ENCODE results near the gene MAP1A. TPM values are rescaled to one million over a fixed set of nuclear protein-coding genes. Genes with fewer than 3 reads are reported as not detected.
"Not testable (repeated sequence)": the region's sequence is repeated elsewhere in the genome, so short reads cannot be mapped to it uniquely, and the experiment has no call there.

Gene MAP1A
- polyA plus RNA-seq, 1 donor: 28.3 TPM

DNA sequence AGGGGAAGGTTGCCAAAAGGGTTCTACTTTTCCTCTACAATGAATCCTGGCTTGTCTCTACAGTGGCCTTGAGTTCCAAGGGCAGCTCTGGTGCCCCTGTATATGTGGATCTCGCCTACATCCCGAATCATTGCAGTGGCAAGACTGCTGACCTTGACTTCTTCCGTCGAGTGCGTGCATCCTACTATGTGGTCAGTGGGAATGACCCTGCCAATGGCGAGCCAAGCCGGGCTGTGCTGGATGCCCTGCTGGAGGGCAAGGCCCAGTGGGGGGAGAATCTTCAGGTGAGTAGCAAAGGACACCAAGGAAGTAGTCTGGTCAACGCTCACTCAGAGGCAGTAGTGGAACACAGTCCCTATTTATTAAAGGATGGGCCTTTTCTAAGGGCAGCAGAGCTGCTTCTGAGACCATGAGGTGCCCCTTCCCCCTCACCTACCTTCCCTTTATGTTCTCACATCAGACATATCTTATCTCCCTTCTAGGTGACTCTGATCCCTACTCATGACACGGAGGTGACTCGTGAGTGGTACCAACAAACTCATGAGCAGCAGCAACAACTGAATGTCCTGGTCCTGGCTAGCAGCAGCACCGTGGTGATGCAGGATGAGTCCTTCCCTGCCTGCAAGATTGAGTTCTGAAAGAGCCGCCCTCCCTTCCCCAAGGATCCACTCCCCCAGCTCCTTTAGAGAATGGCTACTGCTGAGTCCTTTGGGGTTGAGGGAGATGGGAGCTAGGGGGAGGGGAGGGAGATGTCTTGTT is 12.4 kb downstream of the MAP1A start:
- DNase-seq (ENCODE audit: low read depth): no peak

DNA sequence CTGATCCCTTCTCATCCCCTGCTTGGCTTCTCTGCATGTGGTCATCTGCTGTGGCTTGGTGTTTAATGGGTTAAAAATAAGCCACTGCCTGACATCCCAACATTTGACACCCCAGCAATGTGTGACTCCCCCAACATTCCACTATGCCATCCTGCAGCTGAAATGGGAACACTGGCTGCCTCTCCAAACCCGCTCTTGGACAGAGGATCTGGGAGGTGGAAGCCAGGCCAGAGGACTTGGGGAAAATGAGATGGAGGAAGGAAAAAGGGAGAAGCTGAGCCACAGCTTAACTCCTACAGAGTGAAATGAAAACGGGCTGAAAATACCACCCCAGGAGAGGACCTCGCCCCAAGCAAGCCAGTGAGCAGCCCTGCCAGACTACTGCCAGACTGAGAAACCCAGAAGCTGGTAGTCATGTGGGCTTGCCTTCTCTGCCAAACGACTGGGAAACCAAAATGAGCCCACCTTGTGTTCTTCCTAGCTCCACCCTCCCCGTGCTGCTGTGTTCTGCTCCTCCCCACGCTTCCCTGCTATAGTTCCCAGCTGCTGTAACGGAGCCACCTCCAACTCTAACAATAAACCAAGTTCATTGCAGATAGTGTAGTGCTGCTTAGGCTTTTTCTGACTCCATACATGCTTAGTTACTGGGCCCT is 13.7 kb downstream of the MAP1A start:
- DNase-seq (ENCODE audit: low read depth): no peak

DNA sequence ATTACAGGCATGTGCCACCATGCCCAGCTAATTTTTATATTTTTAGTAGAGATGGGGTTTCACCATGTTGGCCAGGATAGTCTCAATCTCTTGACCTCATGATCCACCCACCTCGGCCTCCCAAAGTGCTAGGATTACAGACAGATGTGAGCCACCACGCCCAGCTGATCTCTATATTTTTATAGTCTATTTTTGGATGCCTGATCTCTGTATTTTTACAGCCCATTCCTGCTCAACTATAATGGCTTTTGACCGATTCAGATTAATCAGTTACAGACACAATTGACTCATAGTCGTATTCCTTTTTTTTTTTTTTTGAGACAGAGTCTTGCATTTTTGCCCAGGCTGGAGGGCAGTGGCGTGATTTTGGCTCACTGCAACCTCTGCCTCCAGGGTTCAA is 15.4 kb downstream of the MAP1A start:
- DNase-seq (ENCODE audit: low read depth): not testable (repeated sequence)

DNA sequence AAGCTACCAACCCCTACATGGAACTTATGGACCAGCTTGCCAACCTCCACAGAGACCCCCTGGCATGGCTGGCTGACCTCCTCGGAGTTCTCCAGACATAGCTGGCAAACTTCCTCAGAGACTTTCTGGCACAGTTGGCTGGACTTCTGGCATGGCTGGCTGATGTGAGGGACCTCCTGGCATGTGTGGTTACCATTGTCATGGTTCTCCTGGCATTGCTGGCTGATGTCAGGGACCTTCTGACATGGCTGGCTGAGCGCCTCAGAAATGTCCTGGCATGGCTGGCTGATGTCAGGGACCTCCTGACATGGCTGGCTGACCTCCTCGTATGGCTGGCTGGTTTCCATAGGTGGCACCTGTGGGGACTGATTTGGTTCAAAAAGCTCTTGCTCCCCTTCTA is 17.5 kb downstream of the MAP1A start:
- DNase-seq (ENCODE audit: low read depth): no peak

DNA sequence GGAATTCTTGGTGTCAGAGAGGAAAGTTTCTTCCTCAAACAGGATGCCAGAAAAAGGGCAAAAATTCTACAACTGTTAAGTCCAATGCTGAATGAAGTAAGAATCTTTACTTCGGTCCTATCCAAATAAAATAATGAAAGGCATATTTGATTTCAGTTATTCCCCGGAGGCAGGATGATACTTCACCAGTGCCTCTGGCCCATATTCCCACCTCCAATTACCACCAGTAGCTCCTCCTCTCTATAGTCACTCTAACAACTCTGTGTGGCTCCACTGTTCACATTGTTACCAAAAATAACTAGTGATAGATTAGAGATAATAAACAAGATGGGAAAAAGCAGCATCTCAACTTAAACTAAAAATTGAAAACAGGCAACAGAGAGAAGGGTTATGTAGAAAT is 20.7 kb downstream of the MAP1A start:
- DNase-seq (ENCODE audit: low read depth): no peak

DNA sequence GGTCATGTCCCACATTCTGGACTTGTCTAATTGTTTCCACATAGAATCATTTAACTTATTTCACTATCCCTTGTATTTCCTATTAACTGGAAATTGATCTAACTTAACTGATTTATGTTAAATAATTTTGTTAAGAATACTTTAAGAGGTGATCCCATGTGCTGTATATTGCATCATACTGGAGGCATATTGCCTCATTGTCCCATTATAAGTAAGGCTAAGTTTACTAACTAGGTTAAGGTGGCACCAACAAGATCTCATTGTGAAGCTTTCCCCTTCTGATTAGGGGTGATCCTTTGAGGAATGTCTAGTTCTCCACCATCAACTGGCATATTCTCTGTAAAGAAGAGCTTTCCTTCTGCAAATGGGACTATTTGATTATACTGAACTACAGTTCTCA is 24.4 kb downstream of the MAP1A start:
- DNase-seq (ENCODE audit: low read depth): no peak

DNA sequence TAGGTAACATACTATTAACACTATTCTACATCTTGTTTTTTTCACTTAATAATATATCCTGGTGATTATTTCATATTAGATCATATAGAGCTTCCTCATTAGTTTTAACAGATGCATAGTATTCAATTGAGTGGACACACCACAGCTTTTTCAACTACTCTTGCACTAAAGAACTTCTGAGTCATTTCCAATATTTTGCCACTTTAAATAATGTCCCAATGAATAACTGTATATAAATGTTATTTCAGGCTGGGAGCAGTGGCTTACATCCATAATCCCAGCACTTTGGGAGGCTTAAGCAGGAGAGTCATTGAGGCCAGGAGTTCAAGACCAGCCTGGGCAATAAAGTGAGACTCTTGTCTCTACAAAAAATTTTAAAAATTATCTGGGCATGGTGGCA is 26.9 kb downstream of the MAP1A start:
- no peak for DNase-seq (ENCODE audit: low read depth)

DNA sequence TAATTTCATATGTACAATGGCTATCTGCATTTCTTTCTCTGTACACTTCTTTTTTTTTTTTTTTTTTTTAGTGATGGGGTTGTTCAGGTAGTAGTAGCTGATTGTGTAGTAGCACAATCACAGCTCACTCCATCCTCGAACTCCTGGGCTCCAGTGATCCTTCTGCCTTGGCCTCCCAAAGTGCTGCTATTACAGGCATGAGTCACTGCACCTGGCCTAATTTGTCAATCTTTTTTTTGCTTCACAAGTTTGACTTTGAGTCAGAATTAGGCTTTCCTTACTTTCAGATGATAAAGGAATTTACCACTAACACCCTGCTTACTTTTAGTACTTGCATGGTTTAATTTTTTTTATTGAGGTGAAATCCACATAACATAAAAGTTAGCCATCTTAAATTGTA is 28.0 kb downstream of the MAP1A start:
- DNase-seq (ENCODE audit: low read depth): no peak

DNA sequence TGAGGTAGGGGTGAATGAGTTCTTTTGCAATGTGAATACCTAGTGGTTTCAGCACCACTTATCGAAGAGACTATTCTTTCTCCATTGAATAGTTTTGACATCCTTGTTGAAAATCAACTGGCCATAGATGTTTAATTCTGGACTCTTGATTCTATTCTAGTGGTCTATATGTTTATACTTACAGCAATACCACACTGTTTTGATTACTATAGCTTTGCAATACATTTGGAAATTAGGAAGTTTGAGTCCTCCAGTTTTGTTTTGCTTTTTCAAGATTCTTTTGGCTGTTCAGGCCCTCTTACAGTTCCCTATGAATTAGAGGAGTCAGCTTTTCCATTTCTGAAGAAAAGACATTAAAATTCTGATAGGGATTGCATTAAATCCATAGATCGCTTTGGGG is 30.1 kb downstream of the MAP1A start:
- no peak for DNase-seq (ENCODE audit: low read depth)

DNA sequence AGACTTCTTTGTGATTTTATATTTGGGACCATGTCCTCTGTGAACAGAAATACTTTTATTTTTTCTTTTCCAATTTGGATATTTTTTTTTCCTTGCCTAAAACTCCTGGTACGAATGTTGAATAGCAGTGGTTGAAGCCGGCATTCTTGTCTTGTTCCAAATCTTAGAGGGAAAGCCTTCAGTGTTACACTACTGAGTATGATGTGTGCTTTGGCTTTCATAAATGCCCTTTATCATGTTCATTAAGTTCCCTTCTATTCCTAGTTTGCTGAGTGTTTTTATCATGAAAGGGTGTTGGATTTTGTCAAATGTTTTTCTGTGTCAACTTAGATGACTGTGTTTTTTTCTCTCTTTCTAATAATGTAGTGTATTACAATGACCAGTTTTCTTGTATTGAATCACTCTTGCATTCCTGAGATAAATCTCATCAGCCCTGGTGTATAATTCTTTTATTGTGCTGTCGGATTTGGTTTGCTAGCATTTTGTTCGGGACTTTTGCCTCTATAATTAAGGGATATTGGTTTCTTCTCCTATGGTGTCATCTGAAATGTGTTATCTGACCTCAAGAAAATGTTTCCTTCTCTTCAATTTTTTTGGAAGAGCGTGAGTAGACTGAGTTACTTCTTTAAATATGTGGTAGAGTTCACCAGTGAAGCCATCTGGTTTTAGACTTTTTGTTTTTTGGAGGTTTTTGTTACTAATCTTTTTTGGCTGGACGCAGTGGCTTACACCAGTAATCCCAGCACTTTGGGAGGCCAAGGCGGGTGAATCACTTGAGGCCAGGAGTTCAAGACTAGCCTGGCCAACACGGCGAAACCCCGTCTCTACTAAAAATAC is 33.3 kb downstream of the MAP1A start:
- no peak for DNase-seq (ENCODE audit: low read depth)

DNA sequence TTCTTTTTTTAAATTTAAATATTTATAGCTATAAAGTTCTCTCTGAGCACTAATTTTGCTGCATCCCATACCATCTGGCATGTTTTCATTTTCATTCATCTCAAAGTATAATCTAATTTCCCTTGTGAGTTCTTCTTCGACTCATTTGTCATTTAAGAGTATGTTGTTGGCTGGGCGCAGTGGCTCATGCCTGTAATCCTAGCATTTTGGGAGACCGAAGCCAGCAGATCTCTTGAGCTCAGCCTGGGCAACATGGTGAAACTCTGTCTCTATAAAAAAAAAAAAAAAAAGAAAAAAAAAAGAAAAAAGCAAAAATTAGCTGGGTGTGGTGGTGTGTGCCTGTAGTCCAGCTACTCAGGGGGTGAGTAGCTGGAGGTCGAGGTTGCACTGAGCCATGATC is 34.8 kb downstream of the MAP1A start:
- DNase-seq (ENCODE audit: low read depth): no peak

DNA sequence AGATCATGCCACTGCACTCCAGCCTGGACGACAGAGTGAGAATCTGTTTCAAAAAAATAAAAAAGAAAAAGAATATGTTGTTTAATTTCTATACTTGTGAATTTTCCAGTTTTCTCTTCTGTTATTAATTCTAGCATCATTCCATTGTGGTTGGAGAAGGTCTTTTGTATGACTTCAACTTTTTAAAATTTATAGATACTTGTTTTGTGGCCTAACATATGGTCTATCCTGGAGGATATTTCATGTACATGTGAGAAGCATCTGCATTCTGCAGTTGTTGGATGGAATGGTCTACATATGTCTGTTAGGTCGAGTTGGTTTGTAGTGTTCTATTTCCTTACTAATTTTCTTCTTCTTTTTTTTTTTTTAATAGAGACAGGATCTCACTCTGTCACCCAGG is 35.6 kb downstream of the MAP1A start:
- DNase-seq (ENCODE audit: low read depth): no peak

DNA sequence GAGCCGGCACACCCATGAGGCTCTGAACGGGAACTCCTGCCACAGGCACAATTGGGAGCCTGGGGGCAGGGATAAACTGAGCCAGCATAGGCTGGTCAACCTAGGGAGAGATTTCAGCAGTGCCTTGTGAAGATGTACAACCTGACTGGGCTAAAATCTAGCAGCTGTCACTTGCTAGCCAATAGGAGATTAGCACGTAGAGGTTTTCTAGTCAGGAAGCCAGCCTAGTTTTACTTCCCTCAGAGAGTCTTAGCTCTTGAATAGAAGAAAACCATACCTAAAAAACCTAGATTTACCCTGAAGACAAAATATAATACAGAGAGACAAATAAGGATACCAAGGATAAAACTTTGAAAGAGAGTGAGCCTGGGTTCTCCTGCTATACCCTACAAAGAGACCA is 45.3 kb downstream of the MAP1A start:
- DNase-seq (ENCODE audit: low read depth): not testable (repeated sequence)

DNA sequence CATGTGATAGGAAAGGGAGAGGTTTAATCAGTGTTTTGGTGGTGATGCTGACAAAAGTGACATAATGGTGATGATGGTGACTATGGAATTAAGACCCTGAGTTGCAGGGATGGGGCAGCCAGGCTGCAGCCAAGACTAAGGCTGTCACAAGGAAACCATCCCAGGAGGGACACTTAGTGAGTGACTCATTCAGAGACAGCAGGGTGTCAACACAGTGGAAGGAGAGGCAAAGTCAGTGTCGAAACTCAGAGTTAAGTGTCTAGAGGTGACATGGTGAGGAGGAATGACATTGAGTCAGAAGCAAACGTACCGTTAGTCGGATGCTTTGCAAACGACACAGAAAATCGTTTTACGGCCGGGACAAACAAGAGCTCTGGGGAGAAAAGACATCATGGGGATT is 46.4 kb downstream of the MAP1A start:
- not testable (repeated sequence) for DNase-seq (ENCODE audit: low read depth)

DNA sequence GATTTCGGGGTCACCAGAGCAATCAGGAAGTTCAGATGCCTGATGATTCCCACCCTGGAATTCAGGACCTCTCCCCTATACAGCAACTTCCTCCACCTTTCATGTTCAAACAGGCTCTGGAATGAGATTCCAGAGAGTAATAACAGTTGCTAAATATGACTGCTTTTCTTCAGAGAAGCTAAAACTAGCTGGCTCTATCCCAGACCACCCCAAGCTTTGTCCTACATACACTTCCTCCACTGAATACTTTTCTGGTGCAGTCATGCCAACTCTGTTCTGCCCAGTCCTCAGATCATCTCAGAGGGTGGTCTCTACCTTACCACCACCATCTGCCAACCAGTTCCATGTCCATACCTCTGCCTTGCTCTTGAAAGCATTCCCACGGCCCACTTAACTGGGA is 49.2 kb downstream of the MAP1A start:
- DNase-seq (ENCODE audit: low read depth): not testable (repeated sequence)

DNA sequence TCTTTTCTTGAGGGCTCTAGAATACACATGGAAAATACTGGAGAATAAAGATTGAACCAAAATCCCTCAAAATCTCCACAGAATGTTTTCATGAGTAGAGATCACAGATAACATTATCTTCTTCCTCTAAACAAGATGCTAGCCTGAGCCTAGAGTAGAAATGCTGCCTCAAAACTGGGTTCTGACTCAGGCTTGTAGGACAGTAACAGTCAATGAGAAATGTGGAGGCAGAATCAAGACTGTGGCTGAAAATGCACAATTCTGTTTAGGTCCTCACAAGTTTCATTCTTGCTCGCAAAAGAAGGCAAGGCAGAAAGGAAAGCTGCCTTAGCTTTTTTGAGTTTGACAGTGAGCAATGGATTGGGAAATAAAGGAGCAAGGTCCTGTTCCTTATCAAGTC is 57.2 kb downstream of the MAP1A start:
- not testable (repeated sequence) for DNase-seq (ENCODE audit: low read depth)

Other genes with a start within 250 kb of the MAP1A start
- gene TGM7, start 215.4 kb upstream of the MAP1A start, polyA plus RNA-seq (ENCODE audit: insufficient read length): not detected
- gene LCMT2, start 187.0 kb upstream of the MAP1A start, polyA plus RNA-seq (ENCODE audit: insufficient read length): 5.0 TPM
- 14.4 TPM for gene ZSCAN29, start 146.6 kb upstream of the MAP1A start, polyA plus RNA-seq (ENCODE audit: insufficient read length)
- 13.1 TPM for gene TUBGCP4, start 146.5 kb upstream of the MAP1A start, polyA plus RNA-seq (ENCODE audit: insufficient read length)
- gene TP53BP1, start 24.5 kb upstream of the MAP1A start, polyA plus RNA-seq (ENCODE audit: insufficient read length): 42.5 TPM
- gene PPIP5K1, start 72.6 kb downstream of the MAP1A start, polyA plus RNA-seq (ENCODE audit: insufficient read length): 9.9 TPM
- gene CKMT1B, start 76.4 kb downstream of the MAP1A start, polyA plus RNA-seq (ENCODE audit: insufficient read length): not detected
- gene STRC, start 101.2 kb downstream of the MAP1A start, polyA plus RNA-seq (ENCODE audit: insufficient read length): 0.90 TPM
- gene CATSPER2, start 131.2 kb downstream of the MAP1A start, polyA plus RNA-seq (ENCODE audit: insufficient read length): 2.1 TPM
- not detected for gene CKMT1A, start 176.3 kb downstream of the MAP1A start, polyA plus RNA-seq (ENCODE audit: insufficient read length)
- 165 TPM for gene PDIA3, start 228.8 kb downstream of the MAP1A start, polyA plus RNA-seq (ENCODE audit: insufficient read length)